IPS DF 6.9 (cell line): Measurements from ENCODE around the gene MYO1H.
"Not testable (repeated sequence)": the region's sequence is repeated elsewhere in the genome, so short reads cannot be mapped to it uniquely, and the experiment has no call there.

Source experiments
- DNase-seq: peaks from one replicate; pipeline ENCODE4 v3.0.0-alpha.2; 2013; ENCODE audit warnings: low read depth, low spot score
- H3K27ac ChIP-seq: one replicate; pipeline ENCODE4 v1.5.1; 2013; ENCODE audit warnings: low read length, control low read depth
- H3K27me3 ChIP-seq: 2 replicates; pipeline ENCODE4 v1.6.1; 2013; ENCODE audit warnings: mild to moderate bottlenecking, low read length; ENCODE audit not compliant: control insufficient read depth, insufficient read depth
- H3K36me3 ChIP-seq: 2 replicates; pipeline ENCODE4 v1.6.1; 2013; ENCODE audit warnings: low read length; ENCODE audit not compliant: control insufficient read depth, insufficient read depth
- H3K4me1 ChIP-seq: 2 replicates; pipeline ENCODE4 v1.6.1; 2013; ENCODE audit warnings: low read length; ENCODE audit not compliant: control insufficient read depth, insufficient read depth
- H3K4me3 ChIP-seq: 2 replicates; pipeline ENCODE4 v1.5.1; 2013; ENCODE audit warnings: mild to moderate bottlenecking, low read length
- H3K9me3 ChIP-seq: 2 replicates; pipeline ENCODE4 v1.6.1; 2013; ENCODE audit warnings: low read length, inconsistent platforms; ENCODE audit not compliant: control insufficient read depth, insufficient read depth
- WGBS: extraction: QIAGEN DNeasy Blood & Tissue Kit; methylation state at CpG from one replicate; pipeline ENCODE4 v1.1.7; 2013; ENCODE audit warnings: mixed read lengths, missing lambda C conversion rate; ENCODE audit not compliant: insufficient read length, insufficient coverage; 5-methylcytosine and 5-hydroxymethylcytosine counted together

MYO1H gene

GRCh38 chr12:109473006-109473405 lies 125.3 kb downstream of the MYO1H start:
- peaks cover 9% of the 10 kb centered on the region for H3K36me3 ChIP-seq
- peaks cover 1% of the 10 kb centered on the region; the same call in 1 of the 2 replicates for H3K4me1 ChIP-seq
- H3K4me3 ChIP-seq: no peak overlapping the region
- DNase-seq: no peak
- no peak overlapping the region for H3K27ac ChIP-seq
- H3K27me3 ChIP-seq: no peaks in the 10 kb centered on the region
- H3K9me3 ChIP-seq: no peaks in the 10 kb centered on the region
- WGBS: no CpG with 5 or more reads among the region's 3 CpGs

GRCh38 chr12:109473526-109474270 lies 126.0 kb downstream of the MYO1H start:
- H3K9me3 ChIP-seq, H3K4me1 ChIP-seq, H3K27me3 ChIP-seq, H3K4me3 ChIP-seq, H3K36me3 ChIP-seq, DNase-seq, H3K27ac ChIP-seq: not testable (repeated sequence)
- WGBS: no CpG with 5 or more reads among the region's 16 CpGs

GRCh38 chr12:109475121-109475520 lies 127.4 kb downstream of the MYO1H start:
- no CpG with 5 or more reads among the region's 7 CpGs for WGBS

GRCh38 chr12:109475993-109476806 lies 128.5 kb downstream of the MYO1H start:
- H3K27ac ChIP-seq: no peak overlapping the region
- no peaks in the 10 kb centered on the region for H3K9me3 ChIP-seq
- no peak for DNase-seq
- WGBS: no CpG with 5 or more reads among the region's 19 CpGs
- no peaks in the 10 kb centered on the region for H3K36me3 ChIP-seq
- H3K4me3 ChIP-seq: peak overlapping the region; percentile 99
- H3K4me1 ChIP-seq: no peaks in the 10 kb centered on the region; the same call in 1 of the 2 replicates
- H3K27me3 ChIP-seq: no peaks in the 10 kb centered on the region

More at GRCh38 chr12:109475121-109475520, 127.4 kb downstream of the MYO1H start:
- Histone ChIP-seq H3K4me3 (no peak overlapping the region), H3K9me3 (no peaks in the 10 kb centered on the region), H3K4me1 (no peaks in the 10 kb centered on the region; the same call in 1 of the 2 replicates), H3K27ac (no peak overlapping the region), H3K27me3 (no peaks in the 10 kb centered on the region), H3K36me3 (no peaks in the 10 kb centered on the region)
- no peak for DNase-seq

GRCh38 chr12:109476807-109477184 lies 129.1 kb downstream of the MYO1H start:
- no peak overlapping the region for H3K27ac ChIP-seq
- no peaks in the 10 kb centered on the region; the same call in 1 of the 2 replicates for H3K4me1 ChIP-seq
- H3K27me3 ChIP-seq: no peaks in the 10 kb centered on the region
- H3K4me3 ChIP-seq: peak overlapping the region; percentile 99
- H3K9me3 ChIP-seq: no peaks in the 10 kb centered on the region
- WGBS: 100% methylated on average over 2 of the region's 11 CpGs
- H3K36me3 ChIP-seq: no peaks in the 10 kb centered on the region
- no peak for DNase-seq

GRCh38 chr12:109477185-109477962 lies 129.7 kb downstream of the MYO1H start, which contains the start of the genes KCTD10 and UBE3B:
KCTD10 (minus strand) TSS chr12:109477300; CDS start chr12:109477262, 38 bp downstream.
UBE3B (plus strand) TSS chr12:109477634; CDS start chr12:109483552, 5,918 bp downstream.
- WGBS: no CpG with 5 or more reads among the region's 54 CpGs
- Histone ChIP-seq H3K4me3 (peak within 1 kb of the TSS; percentile 99), H3K27ac (no peak within 1 kb of the TSS), H3K27me3 (no peaks in the 10 kb centered on the region), H3K4me1 (no peaks in the 10 kb centered on the region; the same call in 1 of the 2 replicates), H3K9me3 (no peaks in the 10 kb centered on the region), H3K36me3 (no peaks in the 10 kb centered on the region)
- DNase-seq: peak; percentile 84

GRCh38 chr12:109477963-109478315 lies 130.2 kb downstream of the MYO1H start:
- H3K27me3 ChIP-seq: no peaks in the 10 kb centered on the region
- DNase-seq: no peak
- no peaks in the 10 kb centered on the region for H3K36me3 ChIP-seq
- WGBS: no CpG with 5 or more reads among the region's 9 CpGs
- H3K4me1 ChIP-seq: no peaks in the 10 kb centered on the region; the same call in 1 of the 2 replicates
- H3K9me3 ChIP-seq: no peaks in the 10 kb centered on the region
- H3K4me3 ChIP-seq: peak overlapping the region; percentile 99
- H3K27ac ChIP-seq: no peak overlapping the region

GRCh38 chr12:109479761-109480160 lies 132.1 kb downstream of the MYO1H start:
- no peak for DNase-seq
- no peaks in the 10 kb centered on the region for H3K27me3 ChIP-seq
- no peaks in the 10 kb centered on the region; the same call in 1 of the 2 replicates for H3K4me1 ChIP-seq
- H3K9me3 ChIP-seq: no peaks in the 10 kb centered on the region
- H3K27ac ChIP-seq: no peak overlapping the region
- 0 out of 2 replicates have a peak, but pooled peaks cover 3% of the 10 kb centered on the region for H3K36me3 ChIP-seq
- no peak overlapping the region for H3K4me3 ChIP-seq
- no CpG with 5 or more reads among the region's 1 CpG for WGBS

- no peak for DNase-seq
- no peak overlapping the region for H3K4me3 ChIP-seq
- no peak overlapping the region for H3K27ac ChIP-seq
- WGBS: no CpG with 5 or more reads among the region's 4 CpGs
- no peaks in the 10 kb centered on the region for H3K27me3 ChIP-seq
- 0 out of 2 replicates have a peak, but pooled peaks cover 3% of the 10 kb centered on the region for H3K36me3 ChIP-seq
- no peaks in the 10 kb centered on the region for H3K9me3 ChIP-seq
- no peaks in the 10 kb centered on the region; the same call in 1 of the 2 replicates for H3K4me1 ChIP-seq
These were observed 132.7 kb downstream of the MYO1H start for GRCh38 chr12:109480356-109480755.

- no peak overlapping the region for H3K27ac ChIP-seq
- H3K27me3 ChIP-seq: no peaks in the 10 kb centered on the region
- H3K4me3 ChIP-seq: no peak overlapping the region
- H3K4me1 ChIP-seq: no peaks in the 10 kb centered on the region
- no peaks in the 10 kb centered on the region for H3K9me3 ChIP-seq
- DNase-seq: no peak
- WGBS: no CpG with 5 or more reads among the region's 1 CpG
- H3K36me3 ChIP-seq: 0 out of 2 replicates have a peak, but pooled peaks cover 3% of the 10 kb centered on the region
These were observed 134.2 kb downstream of the MYO1H start for GRCh38 chr12:109481863-109482262.
